ENCODE results near the gene INAFM1. TPM values are rescaled to one million over a fixed set of nuclear protein-coding genes. Genes with fewer than 3 reads are reported as not detected.

The INAFM1 gene
- total RNA-seq, 2 experiments from 2014 or later = 5.0 to 7.6 TPM

GRCh38 chr19:47306303-47306702 is 31.6 kb downstream of the INAFM1 start:
- no peaks in the 10 kb centered on the region for H3K36me3 ChIP-seq (ENCODE audit: insufficient read depth, low read length)
- H3K9me3 ChIP-seq (ENCODE audit: low read length) = no peaks in the 10 kb centered on the region
- intact Hi-C loops (cut with micrococcal nuclease; ENCODE audit: unreplicated experiment) = no loop called here
- TF ChIP-seq EZH2phosphoT487 (IDR thresholded peaks at IDR 0.05; ENCODE audit: borderline replicate concordance, low read depth, low read length) = no peak
- TF ChIP-seq CTCF (conservative IDR thresholded peaks at IDR 0.05; ENCODE audit: low read length) = no peak
- H2AFZ ChIP-seq (ENCODE audit: low read length) = no peak overlapping the region
- DNase-seq (ENCODE audit: low spot score) = no peak
- no peak overlapping the region for H3K27ac ChIP-seq (ENCODE audit: low read depth, low read length, poor library complexity, severe bottlenecking)
- no peaks in the 10 kb centered on the region for H3K9me2 ChIP-seq (ENCODE audit: insufficient read depth, low read length)
- ChIA-PET CTCF (ENCODE audit: unreplicated experiment) (no interaction called here), POLR2A (no interaction called here)
- no peak overlapping the region for H3K4me2 ChIP-seq (ENCODE audit: low read length)
- BruUV-seq (replicated peaks) = no TSS peak
- H3K79me2 ChIP-seq (ENCODE audit: insufficient read depth, low read depth, low read length) = no peaks in the 10 kb centered on the region
- H3K4me3 ChIP-seq (ENCODE audit: low read depth, low read length, poor library complexity, severe bottlenecking) = no peak overlapping the region
- H4K20me1 ChIP-seq (ENCODE audit: insufficient read depth, low read length) = no peaks in the 10 kb centered on the region
- no peaks in the 10 kb centered on the region for H3K4me1 ChIP-seq (ENCODE audit: insufficient read depth, low read length, poor library complexity, severe bottlenecking)

GRCh38 chr19:47309038-47309437 is 34.4 kb downstream of the INAFM1 start:
- Histone ChIP-seq H3K79me2 (ENCODE audit: insufficient read depth, low read depth, low read length) (no peaks in the 10 kb centered on the region), H3K4me1 (ENCODE audit: insufficient read depth, low read length, poor library complexity, severe bottlenecking) (no peaks in the 10 kb centered on the region), H4K20me1 (ENCODE audit: insufficient read depth, low read length) (no peaks in the 10 kb centered on the region), H3K4me3 (ENCODE audit: low read depth, low read length, poor library complexity, severe bottlenecking) (no peak overlapping the region), H2AFZ (ENCODE audit: low read length) (no peak overlapping the region), H3K4me2 (ENCODE audit: low read length) (no peak overlapping the region), H3K36me3 (ENCODE audit: insufficient read depth, low read length) (no peaks in the 10 kb centered on the region), H3K9me3 (ENCODE audit: low read length) (no peaks in the 10 kb centered on the region), H3K9me2 (ENCODE audit: insufficient read depth, low read length) (no peaks in the 10 kb centered on the region), H3K27ac (ENCODE audit: low read depth, low read length, poor library complexity, severe bottlenecking) (no peak overlapping the region)
- POLR2A ChIA-PET = interaction anchor here (0.6 kb wide), 1 partner anchor 35 kb away, joined by 3 read pairs; no protein-coding TSS in a partner anchor
- no peak for DNase-seq (ENCODE audit: low spot score)
- intact Hi-C loops (cut with micrococcal nuclease; ENCODE audit: unreplicated experiment) = no loop called here
- TF ChIP-seq EZH2phosphoT487 (IDR thresholded peaks at IDR 0.05; ENCODE audit: borderline replicate concordance, low read depth, low read length) = no peak
- TF ChIP-seq CTCF (conservative IDR thresholded peaks at IDR 0.05; ENCODE audit: low read length) = no peak
- BruUV-seq (replicated peaks) = no TSS peak
- CTCF ChIA-PET (ENCODE audit: unreplicated experiment) = no interaction called here

DNA sequence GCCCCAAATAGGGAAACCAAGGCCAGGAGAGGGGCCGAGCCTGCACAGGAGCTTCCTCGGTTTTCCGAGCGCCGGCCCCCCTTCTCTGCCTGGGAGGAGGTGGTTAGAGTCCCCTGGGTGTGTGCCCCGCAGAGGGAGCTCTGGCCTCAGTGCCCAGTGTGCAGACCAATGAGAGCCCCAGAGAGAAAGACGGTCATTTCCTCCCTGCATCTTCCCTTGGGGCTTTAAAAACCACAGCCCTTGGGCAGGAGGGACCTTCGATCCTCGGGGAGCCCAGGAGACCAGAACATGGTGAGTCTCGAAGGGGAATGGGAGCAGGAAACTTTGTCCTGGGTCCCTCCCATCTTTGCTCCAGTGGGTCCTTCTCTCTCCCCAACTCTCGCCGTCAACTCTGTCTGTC is 34.9 kb downstream of the INAFM1 start, which contains the start of gene C5AR1:
C5AR1 (plus strand) TSS at position 254 of the 400 bp plus-strand sequence; CDS start at position 289, 35 bp downstream.
- no peak for DNase-seq (ENCODE audit: low spot score)
- Histone ChIP-seq H3K4me2 (ENCODE audit: low read length) (no peak within 1 kb of the TSS), H3K4me1 (ENCODE audit: insufficient read depth, low read length, poor library complexity, severe bottlenecking) (no peaks in the 10 kb centered on the region), H3K36me3 (ENCODE audit: insufficient read depth, low read length) (no peaks in the 10 kb centered on the region), H3K9me3 (ENCODE audit: low read length) (no peaks in the 10 kb centered on the region), H2AFZ (ENCODE audit: low read length) (no peak within 1 kb of the TSS), H3K79me2 (ENCODE audit: insufficient read depth, low read depth, low read length) (no peaks in the 10 kb centered on the region), H4K20me1 (ENCODE audit: insufficient read depth, low read length) (no peaks in the 10 kb centered on the region), H3K27ac (ENCODE audit: low read depth, low read length, poor library complexity, severe bottlenecking) (no peak within 1 kb of the TSS), H3K9me2 (ENCODE audit: insufficient read depth, low read length) (no peaks in the 10 kb centered on the region), H3K4me3 (ENCODE audit: low read depth, low read length, poor library complexity, severe bottlenecking) (no peak within 1 kb of the TSS)
- no TSS peak for BruUV-seq (replicated peaks)
- ChIA-PET CTCF (ENCODE audit: unreplicated experiment) (no interaction called here), POLR2A (no interaction called here)
- no peak for TF ChIP-seq CTCF (conservative IDR thresholded peaks at IDR 0.05; ENCODE audit: low read length)
- TF ChIP-seq EZH2phosphoT487 (IDR thresholded peaks at IDR 0.05; ENCODE audit: borderline replicate concordance, low read depth, low read length) = no peak
- intact Hi-C loops (cut with micrococcal nuclease; ENCODE audit: unreplicated experiment) = no loop called here

All from OCI-LY7 (cell line).